Anterior cingulate cortex (tissue), 58 donors: ENCODE data around the gene EFCAB6.

Experiments
- DNase-seq, 58 donors: peaks; one replicate each; lab custom pipeline; 2025; lab: John Stamatoyannopoulos, UW

Gene EFCAB6

DNA sequence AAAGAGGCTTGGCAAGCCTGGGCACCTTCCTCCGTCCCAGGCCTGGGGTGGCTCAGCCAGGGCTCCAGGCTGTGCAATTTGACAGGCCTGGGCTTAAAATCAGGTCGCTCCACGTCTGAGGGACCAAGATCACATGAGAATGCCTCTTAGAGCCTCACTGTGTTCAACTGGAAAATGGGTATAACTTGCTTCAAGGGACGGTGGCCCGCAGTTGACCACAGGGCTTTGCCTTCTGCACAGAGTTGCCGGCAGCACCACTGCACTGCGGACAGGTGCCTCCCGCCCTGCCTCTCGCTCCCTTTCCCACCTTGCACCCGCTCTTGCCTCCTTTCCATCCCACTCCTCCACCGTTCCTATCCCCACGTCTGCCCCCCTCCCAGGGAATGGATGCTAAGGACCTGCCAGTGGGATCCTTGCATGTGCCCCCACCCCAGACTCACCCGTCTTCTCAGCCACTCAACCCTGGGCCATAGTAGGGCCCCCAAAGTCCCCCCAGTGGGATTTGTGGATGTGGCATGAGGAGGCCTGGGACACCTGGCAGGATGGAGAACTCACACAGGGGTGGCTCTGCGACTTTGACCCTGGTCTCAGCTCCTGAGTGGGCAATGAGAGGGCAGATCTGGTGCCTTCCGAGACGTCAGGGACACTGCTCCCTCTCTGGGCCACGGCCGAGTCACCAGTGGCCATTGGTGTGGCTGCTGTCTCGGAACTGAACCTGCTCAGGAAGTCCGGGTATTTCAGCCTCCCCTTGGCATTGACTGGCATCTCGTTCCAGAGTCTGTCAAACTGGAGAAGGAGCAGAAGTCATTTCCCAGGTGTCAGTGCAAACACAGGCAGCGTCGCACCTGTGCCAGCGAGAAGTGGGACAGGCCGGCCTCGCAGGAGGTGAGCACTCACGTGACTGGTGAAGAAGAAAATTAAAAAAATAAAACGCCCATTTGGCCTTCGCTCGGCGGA, 272.3 kb downstream of the EFCAB6 start:
- DNase-seq: no peak

DNA sequence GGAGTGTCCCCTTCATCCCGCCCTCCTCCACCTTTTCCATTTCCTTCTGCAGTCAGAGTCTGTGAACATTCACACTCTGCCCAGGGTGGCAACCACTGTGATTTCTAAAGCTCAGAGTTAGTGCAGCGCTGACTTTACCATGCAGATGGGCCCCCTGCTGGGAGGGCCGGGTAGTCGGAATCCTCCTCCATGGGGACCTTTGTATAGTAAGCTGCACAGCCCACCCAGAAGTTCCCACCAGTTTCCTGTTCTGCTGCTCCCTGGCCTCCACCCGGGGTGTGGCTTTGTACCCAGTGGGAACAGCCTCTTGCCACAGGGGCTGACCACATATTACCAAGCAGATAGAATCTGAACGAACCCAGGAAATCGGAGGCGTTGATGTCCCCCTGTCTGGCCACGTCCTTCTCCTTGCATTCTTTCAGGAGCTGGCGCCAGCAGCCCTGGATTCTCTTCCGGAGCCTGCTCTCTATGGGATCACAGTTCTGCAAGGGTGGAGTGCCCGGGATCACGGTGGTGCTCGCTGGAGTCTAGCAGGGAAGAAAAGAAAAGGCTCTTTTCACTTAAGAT, 275.0 kb downstream of the EFCAB6 start:
- DNase-seq: no peak

DNA sequence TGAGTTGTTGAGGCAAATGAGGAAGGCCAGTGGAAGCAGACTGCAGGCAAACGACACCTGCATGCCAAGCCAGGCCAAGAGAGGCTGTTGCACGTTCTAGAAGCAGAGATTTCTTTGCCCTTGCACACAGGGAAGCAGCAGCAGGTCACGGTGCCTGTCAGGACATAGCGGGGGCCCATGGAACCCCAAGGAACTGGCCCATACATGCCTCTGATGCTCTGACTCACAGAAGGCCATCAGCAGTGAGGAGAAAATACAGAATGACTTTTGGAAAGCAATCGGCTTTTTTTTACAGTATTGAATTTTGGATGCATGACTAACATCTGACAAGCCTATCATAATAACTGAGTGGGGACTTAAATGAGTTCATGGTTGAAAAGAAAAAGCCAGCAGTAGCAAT, 276.4 kb downstream of the EFCAB6 start:
- DNase-seq: no peak

DNA sequence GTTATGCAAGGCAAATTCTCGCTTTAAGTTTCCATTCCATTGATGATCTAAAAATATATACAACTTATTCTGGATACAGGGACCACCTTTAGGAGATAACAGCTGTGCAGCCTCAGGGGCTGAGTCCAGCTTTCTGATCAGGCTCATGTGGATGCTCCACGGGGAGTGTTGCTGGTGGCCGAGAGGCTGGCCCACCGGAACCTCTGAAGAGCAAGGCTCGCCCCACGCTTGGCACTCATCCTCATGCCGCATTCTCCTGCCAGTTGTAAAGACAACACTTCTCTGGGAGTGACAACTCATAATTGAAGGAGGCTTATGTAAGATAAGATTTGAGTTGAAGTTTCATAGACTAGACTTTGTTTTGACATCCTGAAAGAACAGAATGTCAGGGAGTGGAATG, 276.8 kb downstream of the EFCAB6 start:
- peak in 8 of 58 donors; percentile 9 to 43 (median 28) for DNase-seq

DNA sequence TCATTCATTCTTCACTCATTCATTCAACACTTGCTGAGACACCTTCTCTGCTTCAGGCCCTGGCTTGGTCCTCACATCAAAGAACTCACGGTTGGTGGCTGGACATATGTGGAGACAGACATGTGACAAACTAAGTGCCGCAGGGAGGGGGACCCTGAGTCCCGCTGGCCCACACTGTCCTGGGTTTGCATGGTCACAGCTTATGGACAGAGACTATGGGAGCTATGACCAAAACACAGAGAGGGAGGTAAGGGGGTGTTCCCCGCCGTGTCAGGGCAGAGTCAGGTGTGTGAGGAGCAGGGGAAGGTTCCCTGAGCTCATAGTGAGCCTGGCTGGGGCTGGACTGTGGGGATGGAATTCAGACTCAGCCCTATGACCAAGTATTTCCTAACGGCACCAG, 277.2 kb downstream of the EFCAB6 start:
- DNase-seq: no peak

DNA sequence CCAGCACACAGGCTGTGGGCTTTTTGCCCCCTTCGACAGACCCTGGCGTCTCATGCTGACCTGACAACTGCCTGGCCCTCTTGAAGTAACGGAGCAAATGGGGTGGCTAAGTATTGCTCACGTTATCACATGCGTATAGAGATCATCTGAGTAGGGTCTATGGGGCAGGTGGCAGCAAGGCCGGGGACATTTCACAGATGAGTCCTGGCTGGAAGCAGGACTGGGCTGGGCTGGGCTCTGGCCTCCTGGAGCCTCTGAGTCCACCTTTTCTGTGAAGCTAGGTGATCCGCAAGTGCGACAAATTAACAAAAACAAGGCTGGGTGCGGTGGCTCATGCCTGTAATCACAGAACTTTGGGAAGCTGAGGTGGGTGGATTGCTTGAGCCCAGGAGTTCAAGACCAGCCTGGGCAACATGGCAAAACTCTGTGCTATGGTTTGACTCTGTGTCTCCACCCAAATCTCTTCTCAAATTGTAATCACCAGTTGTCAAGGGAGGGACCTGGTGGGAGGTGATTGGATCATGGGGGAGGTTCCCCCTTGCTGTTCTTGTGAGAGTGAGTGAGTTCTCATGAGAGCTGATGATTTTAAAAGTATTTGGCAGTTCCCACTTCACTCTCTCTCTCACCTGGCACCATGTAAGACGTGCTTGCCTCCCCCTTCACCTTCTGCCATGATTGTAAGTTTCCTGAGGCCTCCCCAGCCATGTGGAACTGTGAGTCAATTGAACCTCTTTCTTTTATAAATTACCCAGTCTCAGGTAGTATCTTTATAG, 278.3 kb downstream of the EFCAB6 start:
- DNase-seq: no peak

DNA sequence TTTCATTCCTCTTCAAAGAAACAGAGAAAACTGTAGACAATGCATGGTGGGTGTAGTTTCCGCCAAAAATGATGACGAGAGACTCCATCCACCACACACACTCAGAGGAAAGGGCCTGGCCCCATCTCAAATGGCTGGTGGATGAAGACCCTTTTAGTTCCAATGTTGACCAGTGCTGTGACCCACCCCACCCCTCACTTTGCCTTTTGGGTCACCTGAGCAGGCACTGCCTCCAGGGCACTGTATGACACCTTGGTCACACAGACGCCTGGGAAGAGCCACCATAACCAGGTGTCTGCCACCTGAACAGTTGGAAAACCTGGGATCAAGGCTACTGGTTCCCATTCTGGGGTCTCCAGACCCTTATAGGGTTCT, 279.0 kb downstream of the EFCAB6 start:
- no peak for DNase-seq

DNA sequence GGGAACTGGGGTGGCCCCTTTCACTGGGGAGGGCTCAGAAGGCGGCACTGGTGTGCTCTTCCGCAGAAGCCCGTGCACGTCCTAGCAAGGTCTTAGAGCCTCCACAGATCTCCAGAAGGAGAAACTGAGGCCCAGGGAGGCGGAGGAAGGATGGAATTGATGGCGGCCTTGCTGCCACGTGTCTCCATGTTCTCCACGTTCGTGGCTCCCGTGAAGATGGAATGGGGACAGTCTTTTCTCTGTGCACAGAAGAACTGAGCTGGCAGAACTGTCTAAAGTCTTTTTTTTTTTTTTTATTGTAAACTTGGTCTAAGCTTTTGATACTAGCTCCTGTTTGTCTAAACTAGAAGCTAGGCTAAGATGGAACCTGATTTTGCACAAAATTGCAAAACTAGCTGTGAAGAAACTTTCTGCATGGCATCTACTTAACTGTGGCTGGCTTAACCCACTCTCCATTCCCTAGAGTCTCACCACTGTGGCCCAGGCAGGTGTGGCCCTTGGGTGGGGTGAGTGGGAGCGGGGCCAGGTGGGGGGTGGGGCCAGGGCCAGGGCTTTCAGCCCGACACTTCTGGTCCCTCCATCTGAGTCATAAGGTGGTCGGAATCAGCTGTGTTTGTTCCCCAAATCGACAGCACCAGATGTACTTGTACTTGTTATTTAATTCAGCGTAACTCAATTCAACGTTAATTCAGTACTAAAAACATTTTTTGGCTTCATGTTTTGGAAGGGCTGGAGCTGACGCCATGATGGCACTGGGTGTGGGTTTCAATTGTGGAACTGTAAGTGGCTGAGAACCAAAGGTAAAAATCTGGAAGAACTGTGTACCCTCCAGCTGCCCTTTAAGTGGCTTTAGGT, 279.6 kb downstream of the EFCAB6 start:
- DNase-seq: no peak

DNA sequence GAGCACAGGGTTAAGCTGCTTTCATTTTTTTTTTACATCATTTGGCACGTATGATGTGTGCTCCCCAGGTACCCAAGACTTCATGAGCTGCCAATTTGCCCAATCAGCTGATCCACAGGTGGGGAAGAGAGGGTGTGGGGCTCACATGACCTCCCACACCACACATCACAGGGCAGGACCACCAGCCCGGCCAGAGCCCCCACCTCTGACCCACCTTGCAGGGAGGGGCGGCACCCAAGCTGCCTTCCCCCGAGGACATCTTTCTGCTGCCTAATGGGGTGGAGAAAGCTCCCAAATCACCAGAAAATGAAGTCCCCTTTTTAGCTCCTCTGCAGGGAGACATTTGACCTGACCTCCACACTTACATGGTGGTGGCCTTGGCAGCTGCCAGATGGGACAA, 280.5 kb downstream of the EFCAB6 start:
- no peak for DNase-seq

DNA sequence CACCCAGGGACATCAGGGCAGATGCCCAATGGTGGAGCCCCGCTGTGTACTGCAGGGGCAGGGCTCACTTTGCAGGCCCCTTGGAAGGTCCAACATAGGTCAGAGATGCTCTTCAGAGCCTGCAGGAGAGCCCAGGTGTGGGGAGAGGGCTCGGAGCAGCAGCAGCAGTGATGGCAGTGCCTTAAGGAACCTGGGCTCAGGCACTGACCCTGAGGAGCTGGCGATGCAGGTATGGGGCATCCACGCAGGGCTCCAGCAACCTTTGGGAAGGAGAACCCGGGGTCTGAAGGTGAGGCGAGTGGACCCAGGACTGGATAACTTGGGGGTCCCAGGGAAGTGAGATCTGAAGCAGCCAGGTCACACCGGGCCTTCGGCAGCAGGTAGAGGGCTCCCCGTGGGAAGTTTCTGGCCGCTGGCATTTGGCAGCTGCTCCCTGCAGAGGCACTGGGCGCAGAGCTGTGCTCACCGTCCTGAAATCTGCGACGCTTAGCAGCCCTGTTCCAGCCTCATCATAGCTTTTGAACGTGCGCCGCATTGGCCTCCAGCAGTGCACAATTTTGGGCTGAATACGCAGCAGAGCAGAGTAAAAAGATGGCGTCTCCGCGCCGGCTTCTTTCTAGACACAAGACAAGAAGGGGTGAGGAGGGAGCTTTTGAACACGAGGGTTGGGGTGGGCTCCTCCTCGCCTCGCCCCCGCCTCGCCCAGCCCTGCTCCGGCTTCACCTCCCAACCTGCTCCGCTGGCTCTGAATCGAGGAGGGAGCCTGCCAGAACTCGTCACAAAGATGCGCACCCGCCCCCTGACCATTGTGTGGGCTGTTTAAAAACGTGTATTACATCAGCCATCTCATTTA, 281.5 kb downstream of the EFCAB6 start:
- DNase-seq: peak in 26 of 58 donors; percentile 6 to 55 (median 28)

DNA sequence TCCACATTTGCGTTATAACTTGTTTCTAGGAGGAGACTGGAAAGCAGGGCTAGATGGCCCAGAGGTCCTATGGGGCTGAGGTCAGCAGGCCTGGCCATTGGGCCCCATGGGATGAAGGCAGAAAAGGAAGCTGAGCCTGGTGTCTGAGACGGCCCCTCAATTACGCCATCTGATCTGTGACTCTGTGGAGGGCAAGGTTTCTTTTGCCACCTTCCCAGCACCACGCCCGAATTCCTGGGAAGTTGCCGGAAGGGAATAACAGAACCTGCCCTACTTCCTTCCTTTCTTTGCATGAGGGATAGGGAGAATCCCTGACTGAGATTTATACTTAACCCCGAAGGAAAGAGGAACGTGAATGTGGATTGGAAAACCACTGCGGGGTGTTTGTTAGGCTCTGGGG, 282.2 kb downstream of the EFCAB6 start:
- no peak for DNase-seq

DNA sequence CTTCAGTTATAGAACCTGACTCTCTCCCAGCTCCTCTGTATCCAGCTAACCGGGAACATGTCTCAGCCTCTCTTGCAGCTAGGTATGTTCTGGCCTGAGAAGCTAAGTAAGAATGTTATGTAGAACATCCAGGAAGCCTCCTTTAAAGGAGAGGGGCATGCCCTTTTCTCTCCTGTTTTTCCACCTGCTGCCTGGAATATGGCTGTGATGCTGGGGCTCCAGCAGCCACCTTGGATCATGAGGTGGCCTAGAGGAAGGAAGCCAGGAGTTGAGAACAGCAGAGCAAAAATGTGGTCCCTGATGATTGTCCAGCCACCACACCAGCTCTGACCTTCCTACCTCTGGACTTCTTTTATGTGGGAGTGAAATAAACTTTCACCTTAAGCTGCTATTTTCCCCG, 282.6 kb downstream of the EFCAB6 start:
- DNase-seq: no peak

DNA sequence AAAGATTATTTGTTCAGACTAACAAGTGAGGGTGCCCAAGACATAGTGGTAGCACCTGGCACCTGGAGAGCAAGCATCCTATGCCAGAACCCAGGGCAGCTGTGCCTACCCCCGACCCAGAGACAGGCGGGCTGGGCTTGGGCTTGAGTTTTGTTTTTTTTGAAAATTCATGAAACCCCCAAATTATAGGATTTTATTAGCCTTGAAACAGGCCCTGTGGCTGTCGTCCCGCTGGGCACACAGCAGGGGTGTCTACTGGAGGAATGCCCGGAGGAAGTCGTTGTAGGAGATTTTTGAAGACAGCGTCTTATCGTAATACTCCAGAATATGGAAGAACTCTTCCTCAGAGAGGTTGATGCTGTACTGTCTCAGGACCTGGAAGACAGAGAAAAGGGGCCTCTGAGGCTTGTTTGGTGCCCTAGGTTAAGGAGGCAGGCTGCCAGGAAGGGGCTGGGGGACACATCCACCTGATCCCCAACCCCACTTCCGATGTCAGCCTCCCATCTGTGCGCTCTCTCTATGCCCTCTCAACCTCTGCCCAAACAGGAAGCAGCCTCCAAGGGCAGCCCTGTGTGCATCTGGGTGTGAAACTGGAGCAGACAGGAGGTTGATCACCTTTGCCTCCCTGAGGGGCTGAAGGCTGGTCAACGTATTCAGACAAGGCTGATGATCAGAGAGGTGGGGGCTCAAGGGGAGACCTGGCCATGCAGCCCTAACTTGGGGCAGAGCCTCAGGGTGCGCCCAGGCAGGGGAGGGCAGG, 283.3 kb downstream of the EFCAB6 start:
- DNase-seq: no peak

DNA sequence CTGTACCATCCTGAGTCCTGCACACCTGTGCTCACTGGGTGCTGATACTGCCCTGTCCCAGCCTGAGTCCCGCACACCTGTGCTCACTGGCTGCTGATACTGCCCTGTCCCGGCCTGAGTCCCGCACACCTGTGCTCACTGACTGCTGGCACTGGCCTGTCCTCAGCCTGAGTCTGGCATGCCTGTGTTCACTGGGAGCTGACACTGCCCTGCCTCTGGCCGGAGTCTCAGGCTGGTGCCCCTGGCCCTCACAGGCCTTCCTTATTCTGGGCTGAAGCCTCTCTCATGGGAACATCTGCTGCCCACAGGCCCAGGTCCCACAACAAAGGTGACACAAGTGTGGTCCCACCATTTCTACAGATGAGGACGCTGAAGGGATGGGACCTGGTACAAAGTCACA, 285.2 kb downstream of the EFCAB6 start:
- DNase-seq: no peak

DNA sequence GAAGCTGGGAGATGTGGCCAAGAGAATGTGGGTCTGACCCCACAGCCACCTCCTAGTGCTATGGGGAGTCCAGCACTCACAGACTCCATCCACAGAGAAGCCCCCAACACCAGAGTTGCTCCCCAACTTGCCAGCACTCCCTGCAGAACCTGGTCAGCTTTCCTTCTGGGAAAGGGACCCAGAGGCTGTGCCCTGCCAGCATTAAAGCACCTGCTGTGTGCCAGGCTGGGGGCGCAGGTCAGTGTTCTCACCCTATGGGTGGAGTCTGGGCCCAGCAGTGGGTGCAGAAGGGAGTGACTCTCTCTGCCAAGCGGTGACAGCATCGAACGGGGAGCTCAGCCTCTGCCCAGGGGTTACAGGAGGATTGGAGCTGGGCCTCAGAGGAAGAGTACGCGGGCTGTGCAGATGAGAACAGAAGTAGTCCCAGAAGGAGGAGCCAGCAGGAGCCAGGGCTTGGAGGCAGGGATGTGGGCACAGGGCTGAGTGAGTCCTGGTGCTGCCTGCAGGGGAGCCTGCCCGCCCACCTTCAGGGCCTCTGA, 285.9 kb downstream of the EFCAB6 start:
- DNase-seq: no peak

DNA sequence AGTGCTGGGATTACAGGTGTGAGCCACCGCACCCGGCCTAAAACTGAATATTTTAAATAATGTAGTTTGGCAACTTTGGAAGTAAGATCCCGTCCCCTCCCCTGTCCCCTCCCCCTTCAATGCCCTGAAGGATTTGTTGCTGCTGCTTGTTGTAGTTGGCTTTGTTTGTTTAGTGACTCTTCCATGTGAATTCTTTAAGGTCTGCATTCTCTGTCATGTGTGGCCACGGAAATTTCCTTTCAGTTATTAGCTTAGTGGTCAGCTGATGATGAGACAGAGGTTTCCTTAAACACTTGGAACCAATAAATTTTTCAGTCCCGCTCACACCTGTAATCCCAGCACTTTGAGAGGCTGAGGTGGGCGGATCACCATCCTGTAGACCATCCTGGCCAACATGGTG, 290.4 kb downstream of the EFCAB6 start:
- DNase-seq: no peak

DNA sequence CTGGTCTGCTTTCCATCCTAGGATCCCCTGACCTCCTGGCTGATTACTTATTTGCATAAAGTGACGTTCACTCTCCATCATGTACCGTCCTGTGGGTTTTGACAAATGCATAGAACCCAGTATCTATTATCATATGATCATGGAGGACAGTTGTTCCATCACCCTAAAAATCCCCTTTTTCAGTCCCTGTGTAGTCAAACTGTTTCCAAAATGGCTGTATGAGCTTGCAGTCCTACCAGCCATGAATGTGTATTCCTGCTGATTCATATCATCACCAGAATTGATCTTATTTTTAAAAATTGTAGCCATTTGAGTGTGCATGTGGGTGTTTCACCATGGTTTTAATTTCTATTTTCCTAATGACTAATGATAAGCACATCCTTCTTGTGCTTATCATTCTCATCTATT, 291.5 kb downstream of the EFCAB6 start:
- DNase-seq: no peak

DNA sequence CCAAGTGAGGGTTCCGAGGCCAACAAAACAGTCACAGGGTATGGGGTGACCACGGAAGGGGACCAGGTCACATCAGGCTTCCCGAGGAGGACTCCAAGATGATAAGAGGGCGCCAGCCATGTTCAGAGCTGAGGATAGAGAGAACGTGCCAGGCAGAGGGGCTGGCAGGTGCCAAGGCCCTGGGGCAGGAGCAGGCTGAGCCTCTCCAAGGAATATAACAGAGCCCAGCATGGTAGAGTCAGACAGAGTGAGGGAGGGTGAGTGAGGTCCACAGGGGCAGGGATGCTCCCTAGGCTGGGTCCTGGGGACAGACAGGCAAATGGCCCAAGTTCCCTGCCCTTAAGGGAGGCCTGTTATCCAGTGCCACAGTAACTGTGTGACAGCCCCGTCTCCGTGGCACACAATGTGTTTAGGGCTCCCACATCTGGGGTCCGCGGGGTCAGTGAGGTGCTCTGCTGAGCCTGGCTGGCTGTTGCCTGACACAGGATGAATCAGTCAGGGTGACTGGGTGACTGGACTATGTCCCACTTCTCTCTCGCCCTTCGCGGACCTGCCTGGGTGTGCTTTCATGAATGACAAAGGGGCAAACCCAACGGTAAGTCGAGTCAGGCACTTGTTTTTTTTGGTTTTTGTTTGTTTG, 295.0 kb downstream of the EFCAB6 start:
- no peak for DNase-seq
